B cell (primary cell): Measurements from ENCODE around the gene KLK10. TPM values are rescaled to one million over a fixed set of nuclear protein-coding genes. Genes with fewer than 3 reads are reported as not detected.

Experiments
- ATAC-seq: fragments of 200-7000 bp; cut with Tn5 transposase; one replicate; pipeline ENCODE4 v1.10.0; 2021; ENCODE audit warnings: low read depth, mild to moderate bottlenecking, moderate number of reproducible peaks, moderate library complexity
- CTCF ChIA-PET: fragments of 350-600 bp; sonication (Branson Sonifier 250); formaldehyde crosslinking; loops from one replicate; lab custom pipeline; 2021; ENCODE audit warnings: antibody characterized with exemption, inconsistent platforms; lab: Charles Lee
- POLR2A ChIA-PET: fragments of 350-600 bp; sonication (Branson Sonifier 250); formaldehyde crosslinking; loops from one replicate; lab custom pipeline; 2021; ENCODE audit warnings: antibody characterized with exemption; lab: Charles Lee
- DNase-seq: peaks from one replicate; pipeline ENCODE4 v3.0.0; 2013
- H2AFZ ChIP-seq: 2 replicates; pipeline ENCODE4 v1.6.1; 2012; ENCODE audit warnings: mild to moderate bottlenecking, low read depth, low read length; ENCODE audit not compliant: insufficient read depth, poor library complexity, severe bottlenecking
- H3K27ac ChIP-seq, 2 donors: 1 replicate in 1 of 2; 2 replicates in 1 of 2; pipeline ENCODE4 v1.5.1; 2012 to 2013; ENCODE audit warnings: low read length in 2 of 2, mild to moderate bottlenecking in 2 of 2, moderate library complexity in 1 of 2
- H3K27me3 ChIP-seq, 4 experiments: fragments of 200-600 bp in 1 of 4; sonication (generic) in 1 of 4; replicated peaks in 1 of 4; 1 replicate in 2 of 4; 2 replicates in 2 of 4; pipeline versions ENCODE4 v1.6.1 to v1.7.0; 2013 to 2016; ENCODE audit warnings: low read length in 3 of 4, mild to moderate bottlenecking in 2 of 4, mixed read lengths in 1 of 4, moderate library complexity in 1 of 4; ENCODE audit not compliant: insufficient read depth in 4 of 4, control insufficient read depth in 3 of 4; ENCODE audit errors: control extremely low read depth in 1 of 4
- H3K36me3 ChIP-seq, 2 experiments: replicated peaks in 1 of 2; 1 replicate in 1 of 2; 2 replicates in 1 of 2; pipeline versions ENCODE4 v1.6.1 to v1.7.1; 2013; ENCODE audit warnings: low read length in 1 of 2; ENCODE audit not compliant: insufficient read depth in 2 of 2, control insufficient read depth in 1 of 2; ENCODE audit errors: control extremely low read depth in 1 of 2, extremely low read depth in 1 of 2
- H3K4me1 ChIP-seq, 2 donors: fragments of 200-600 bp in 1 of 2; sonication (generic) in 1 of 2; 1 replicate in 1 of 2; 2 replicates in 1 of 2; pipeline versions ENCODE4 v1.5.1 to v1.6.1; 2013 to 2017; ENCODE audit warnings: low read length in 2 of 2; ENCODE audit not compliant: control insufficient read depth in 2 of 2, insufficient read depth in 2 of 2
- H3K4me2 ChIP-seq: replicated peaks from 2 replicates; pipeline ENCODE3; 2012; ENCODE audit warnings: mild to moderate bottlenecking, low read depth, low read length; ENCODE audit not compliant: poor library complexity, severe bottlenecking
- H3K4me3 ChIP-seq, 5 experiments: fragments of 200-600 bp in 1 of 5; sonication (generic) in 1 of 5; 1 replicate in 3 of 5; 2 replicates in 2 of 5; pipeline versions ENCODE4 v1.5.1 to v1.7.0; 2011 to 2016; ENCODE audit warnings: low read length in 4 of 5, mild to moderate bottlenecking in 4 of 5, low read depth in 2 of 5, control low read depth in 1 of 5, moderate library complexity in 1 of 5; ENCODE audit not compliant: insufficient read depth in 1 of 5; ENCODE audit errors: control extremely low read depth in 1 of 5, extremely low read depth in 1 of 5
- H3K79me2 ChIP-seq: fragments of 200-600 bp; sonication (generic); one replicate; pipeline ENCODE4 v1.6.0; 2016; ENCODE audit warnings: low read length; ENCODE audit not compliant: control insufficient read depth, insufficient read depth
- H3K9ac ChIP-seq: fragments of 200-600 bp; sonication (generic); 2 replicates; pipeline ENCODE4 v1.6.1; 2017; ENCODE audit warnings: mild to moderate bottlenecking, low read length, moderate library complexity
- H3K9me3 ChIP-seq, 3 donors: one replicate each; pipeline versions ENCODE4 v1.6.1 to v1.7.1; 2013; ENCODE audit warnings: low read length in 2 of 3; ENCODE audit not compliant: control insufficient read depth in 2 of 3, insufficient read depth in 1 of 3; ENCODE audit errors: control extremely low read depth in 1 of 3
- H4K20me1 ChIP-seq: 2 replicates; pipeline ENCODE4 v1.6.0; 2012; ENCODE audit warnings: mild to moderate bottlenecking, low read length; ENCODE audit not compliant: insufficient read depth, control insufficient read depth, poor library complexity, severe bottlenecking
- H3K27ac Mint-ChIP-seq: one replicate; pipeline ENCODE4 v1.8.0; 2021; ENCODE audit warnings: mixed read lengths
- H3K27me3 Mint-ChIP-seq: one replicate; pipeline ENCODE4 v1.8.0; 2021; ENCODE audit warnings: mixed read lengths
- H3K4me1 Mint-ChIP-seq: one replicate; pipeline ENCODE4 v1.8.0; 2021; ENCODE audit warnings: mixed read lengths
- H3K4me3 Mint-ChIP-seq: one replicate; pipeline ENCODE4 v1.8.0; 2021; ENCODE audit warnings: mixed read lengths
- H3K9me3 Mint-ChIP-seq: one replicate; pipeline ENCODE4 v1.8.0; 2022; ENCODE audit warnings: mixed read lengths; ENCODE audit not compliant: insufficient read depth
- EZH2 ChIP-seq: IDR thresholded peaks from 2 replicates; pipeline ENCODE4 v1.6.1; 2012; ENCODE audit warnings: borderline replicate concordance, low read depth, mild to moderate bottlenecking, moderate library complexity, low read length; ENCODE audit not compliant: insufficient read depth, poor library complexity, severe bottlenecking
- WGBS: methylation state at CpG from one replicate; pipeline ENCODE4 v1.1.5; 2013; ENCODE audit warnings: missing lambda C conversion rate; ENCODE audit not compliant: insufficient coverage; 5-methylcytosine and 5-hydroxymethylcytosine counted together
- intact Hi-C: fragments of 100-400 bp; cut with micrococcal nuclease; formaldehyde crosslinking; loops from one replicate; pipeline ENCODE4 v1.10.0; 2022
- polyA plus RNA-seq: library from polyadenylated mRNA; depleted of rRNA; stranded (reverse); fragments of >200 nt; gene quantifications from 2 replicates; pipeline ENCODE4 v1.2.3, GENCODE V29; 2012
- total RNA-seq, 2 donors: library from RNA; stranded (reverse); fragments of 120-200 nt in 1 of 2; gene quantifications; 1 replicate in 1 of 2; 2 replicates in 1 of 2; pipeline versions ENCODE4 v1.2.3 to v1.2.4, GENCODE V29; 2013 to 2022
- TF ChIP-seq, protein P1 (sequence below): fragments of 200-600 bp; IDR thresholded peaks from one replicate; pipeline ENCODE4 v1.8.0; 2022; ENCODE audit warnings: antibody characterized with exemption, mild to moderate bottlenecking

KLK10 gene
- total and polyA plus RNA-seq, 2 donors (not counting 1 experiment from before 2014, with no cell fraction given): not detected

DNA sequence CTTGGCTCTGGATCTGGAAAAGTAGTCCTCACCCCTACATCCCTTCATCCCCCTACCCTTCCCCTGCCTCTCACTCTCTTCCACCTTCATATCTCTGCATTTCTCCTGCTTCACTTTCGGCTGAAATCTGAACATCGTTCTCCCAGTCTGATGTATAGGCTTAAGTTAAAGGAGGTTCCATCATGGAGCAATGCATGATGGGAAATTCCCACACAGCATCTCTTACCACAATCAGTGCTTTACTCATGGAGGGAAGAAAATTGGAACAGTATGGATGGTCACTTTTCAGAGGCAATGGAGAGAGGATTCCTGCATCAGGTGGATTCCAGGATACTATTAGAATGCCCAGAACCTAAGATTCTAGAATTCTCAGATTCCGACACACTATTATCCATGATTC is 12.0 kb downstream of the KLK10 start:
- WGBS: no CpG with 5 or more reads among the region's 3 CpGs
- Histone ChIP-seq H3K4me2 (no peak overlapping the region), H3K9ac (no peak overlapping the region), H3K36me3 (no peaks in the 10 kb centered on the region), H2AFZ (no peak overlapping the region), H3K9me3 (peaks cover 0 to 18% (median 0%) of the 10 kb centered on the region in 3 donors), H3K4me3 (no peak overlapping the region), H3K27ac (no peak overlapping the region), H3K79me2 (no peaks in the 10 kb centered on the region), H3K27me3 (peaks cover 0 to 4% (median under 1%) of the 10 kb centered on the region in 4 experiments), H3K4me1 (no peaks in the 10 kb centered on the region), H4K20me1 (no peaks in the 10 kb centered on the region)
- Mint-ChIP-seq H3K27ac (no peak overlapping the region), H3K4me3 (no peak overlapping the region), H3K9me3 (no peaks in the 10 kb centered on the region), H3K4me1 (no peaks in the 10 kb centered on the region), H3K27me3 (peaks cover 19% of the 10 kb centered on the region)
- TF ChIP-seq, protein P1, sequence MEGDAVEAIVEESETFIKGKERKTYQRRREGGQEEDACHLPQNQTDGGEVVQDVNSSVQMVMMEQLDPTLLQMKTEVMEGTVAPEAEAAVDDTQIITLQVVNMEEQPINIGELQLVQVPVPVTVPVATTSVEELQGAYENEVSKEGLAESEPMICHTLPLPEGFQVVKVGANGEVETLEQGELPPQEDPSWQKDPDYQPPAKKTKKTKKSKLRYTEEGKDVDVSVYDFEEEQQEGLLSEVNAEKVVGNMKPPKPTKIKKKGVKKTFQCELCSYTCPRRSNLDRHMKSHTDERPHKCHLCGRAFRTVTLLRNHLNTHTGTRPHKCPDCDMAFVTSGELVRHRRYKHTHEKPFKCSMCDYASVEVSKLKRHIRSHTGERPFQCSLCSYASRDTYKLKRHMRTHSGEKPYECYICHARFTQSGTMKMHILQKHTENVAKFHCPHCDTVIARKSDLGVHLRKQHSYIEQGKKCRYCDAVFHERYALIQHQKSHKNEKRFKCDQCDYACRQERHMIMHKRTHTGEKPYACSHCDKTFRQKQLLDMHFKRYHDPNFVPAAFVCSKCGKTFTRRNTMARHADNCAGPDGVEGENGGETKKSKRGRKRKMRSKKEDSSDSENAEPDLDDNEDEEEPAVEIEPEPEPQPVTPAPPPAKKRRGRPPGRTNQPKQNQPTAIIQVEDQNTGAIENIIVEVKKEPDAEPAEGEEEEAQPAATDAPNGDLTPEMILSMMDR: no peak
- TF ChIP-seq EZH2: no peak
- ATAC-seq: no peak
- CTCF ChIA-PET: no interaction called here
- POLR2A ChIA-PET: no interaction called here
- intact Hi-C loops: no loop called here
- no peak for DNase-seq

- ChIA-PET POLR2A (no interaction called here), CTCF (no interaction called here)
- Histone ChIP-seq H3K4me1 (no peaks in the 10 kb centered on the region), H3K27me3 (peaks cover 0 to 11% (median under 1%) of the 10 kb centered on the region in 4 experiments), H4K20me1 (no peaks in the 10 kb centered on the region), H3K9ac (no peak overlapping the region), H3K4me3 (no peak overlapping the region), H3K9me3 (peaks cover 0 to 27% (median 0%) of the 10 kb centered on the region in 3 donors), H3K79me2 (no peaks in the 10 kb centered on the region), H3K27ac (no peak overlapping the region), H3K4me2 (no peak overlapping the region), H2AFZ (no peak overlapping the region), H3K36me3 (no peaks in the 10 kb centered on the region)
- H3K27ac Mint-ChIP-seq: no peak overlapping the region
- no peaks in the 10 kb centered on the region for H3K4me1 Mint-ChIP-seq
- ATAC-seq (no peak), DNase-seq (no peak)
- H3K9me3 Mint-ChIP-seq: no peaks in the 10 kb centered on the region
- 48% methylated on average over 6 of the region's 8 CpGs for WGBS
- peaks cover 18% of the 10 kb centered on the region for H3K27me3 Mint-ChIP-seq
- TF ChIP-seq, protein P1: no peak
- no peak for TF ChIP-seq EZH2
- H3K4me3 Mint-ChIP-seq: no peak overlapping the region
- intact Hi-C loops: no loop called here
These were observed 13.1 kb downstream of the KLK10 start for GRCh38 chr19:51006406-51006805.
